HAP-1 (cell line): Measurements from ENCODE around the gene TRMT2B.
"Not testable (repeated sequence)": the region's sequence is repeated elsewhere in the genome, so short reads cannot be mapped to it uniquely, and the experiment has no call there.

Experiments used
- DNase-seq, 2 experiments: peaks; one replicate each; pipeline ENCODE4 v3.0.0-alpha.2; 2016 to 2020; ENCODE audit warnings: low spot score in 2 of 2
- H3K27me3 ChIP-seq: fragments of 250-450 bp; sonication (Bioruptor Pico); 2 replicates; pipeline ENCODE4 v1.5.1; 2020; ENCODE audit warnings: low read depth, mild to moderate bottlenecking, moderate library complexity
- H3K36me3 ChIP-seq: fragments of 250-450 bp; sonication (Bioruptor Pico); replicated peaks from 2 replicates; pipeline ENCODE4 v1.5.1; 2020; ENCODE audit warnings: mild to moderate bottlenecking
- H3K4me1 ChIP-seq: fragments of 250-450 bp; sonication (Bioruptor Pico); 2 replicates; pipeline ENCODE4 v1.5.1; 2020; ENCODE audit warnings: mild to moderate bottlenecking
- H3K4me3 ChIP-seq: fragments of 250-450 bp; sonication (Bioruptor Pico); 2 replicates; pipeline ENCODE4 v1.5.1; 2020; ENCODE audit warnings: mild to moderate bottlenecking, moderate library complexity
- H3K9me3 ChIP-seq: fragments of 250-450 bp; sonication (Bioruptor Pico); 2 replicates; pipeline ENCODE4 v1.5.1; 2020; ENCODE audit warnings: mild to moderate bottlenecking, moderate library complexity
- in situ Hi-C: fragments of 300-500 bp; cut with MboI; formaldehyde crosslinking; loops from 3 replicates; pipeline ENCODE4 v1.14.3; 2020; ENCODE audit warnings: low sequenced_read_pairs, inconsistent platforms, mixed read lengths

The TRMT2B gene

GRCh38 chrX:101051153-101051548 lies 760 bp downstream of the TRMT2B start:
- Histone ChIP-seq H3K9me3 (no peaks in the 10 kb centered on the region), H3K4me1 (peaks cover 3% of the 10 kb centered on the region), H3K4me3 (peak overlapping the region; percentile 55), H3K36me3 (peaks cover 3% of the 10 kb centered on the region; the same call in 1 of the 2 replicates), H3K27me3 (no peaks in the 10 kb centered on the region)
- in situ Hi-C loops = no loop called here
- DNase-seq = no peak

- H3K36me3 ChIP-seq = peaks cover 51% of the 10 kb centered on the region
- DNase-seq = no peak
- no peaks in the 10 kb centered on the region for H3K4me1 ChIP-seq
- no peaks in the 10 kb centered on the region for H3K27me3 ChIP-seq
- H3K9me3 ChIP-seq = no peaks in the 10 kb centered on the region
- no peak overlapping the region for H3K4me3 ChIP-seq
- in situ Hi-C loops = no loop called here
These were observed 11.7 kb downstream of the TRMT2B start for GRCh38 chrX:101040197-101040596.

DNA sequence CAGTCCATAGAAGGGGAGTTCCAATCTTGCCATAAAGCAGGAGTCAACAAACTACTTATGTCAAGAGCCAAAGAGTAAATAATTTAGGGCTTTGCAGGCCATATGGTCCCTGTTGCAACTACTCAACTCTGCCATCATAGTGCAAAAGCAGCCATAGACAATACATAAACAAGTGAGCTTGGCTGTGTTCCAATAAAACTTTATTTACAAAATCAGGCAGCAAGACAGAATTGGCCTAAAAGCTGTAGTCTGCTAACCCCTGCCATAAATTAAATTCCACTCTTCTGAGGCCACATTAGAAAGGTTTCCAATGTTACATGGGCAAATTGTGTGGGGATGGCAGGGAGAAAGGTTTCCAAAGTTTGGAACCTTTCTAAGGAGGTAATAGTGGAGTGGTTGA lies 14.7 kb downstream of the TRMT2B start:
- H3K4me1 ChIP-seq = no peaks in the 10 kb centered on the region
- DNase-seq = no peak
- no peaks in the 10 kb centered on the region for H3K27me3 ChIP-seq
- H3K9me3 ChIP-seq = no peaks in the 10 kb centered on the region
- H3K4me3 ChIP-seq = no peak overlapping the region
- in situ Hi-C loops = no loop called here
- H3K36me3 ChIP-seq = peaks cover 59% of the 10 kb centered on the region

- peaks cover 45% of the 10 kb centered on the region for H3K36me3 ChIP-seq
- no peaks in the 10 kb centered on the region for H3K9me3 ChIP-seq
- H3K27me3 ChIP-seq = no peaks in the 10 kb centered on the region
- DNase-seq = no peak
- in situ Hi-C loops = no loop called here
- no peaks in the 10 kb centered on the region for H3K4me1 ChIP-seq
- H3K4me3 ChIP-seq = no peak overlapping the region
These were observed 22.2 kb downstream of the TRMT2B start for GRCh38 chrX:101029665-101030064.

DNA sequence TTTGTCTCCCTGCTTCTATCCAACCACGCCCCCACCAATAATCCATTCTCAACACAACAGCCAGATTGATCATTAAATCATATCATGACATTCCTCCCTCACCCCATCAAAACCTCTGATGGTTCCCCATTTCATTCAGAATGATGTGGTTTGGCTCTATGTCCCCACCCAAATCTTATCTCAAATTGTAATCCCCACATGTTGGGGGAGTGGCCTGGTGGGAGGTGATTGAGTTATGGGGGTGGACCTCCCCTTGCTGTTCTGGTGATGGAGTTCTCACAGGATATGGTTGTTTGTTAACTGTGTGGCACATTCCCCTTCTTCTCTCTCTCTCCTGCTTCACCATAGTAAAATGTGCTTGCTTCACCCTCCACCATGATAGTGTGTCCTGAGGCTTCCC lies 23.3 kb downstream of the TRMT2B start:
- no peaks in the 10 kb centered on the region for H3K27me3 ChIP-seq
- H3K9me3 ChIP-seq = no peaks in the 10 kb centered on the region
- H3K36me3 ChIP-seq = peaks cover 41% of the 10 kb centered on the region
- DNase-seq = no peak
- in situ Hi-C loops = no loop called here
- no peak overlapping the region for H3K4me3 ChIP-seq
- no peaks in the 10 kb centered on the region for H3K4me1 ChIP-seq

- Histone ChIP-seq H3K4me3 (no peak overlapping the region), H3K27me3 (no peaks in the 10 kb centered on the region), H3K9me3 (no peaks in the 10 kb centered on the region), H3K4me1 (no peaks in the 10 kb centered on the region), H3K36me3 (peaks cover 54% of the 10 kb centered on the region)
- in situ Hi-C loops = no loop called here
- no peak for DNase-seq
These were observed 26.8 kb downstream of the TRMT2B start for GRCh38 chrX:101025126-101025525.

- Histone ChIP-seq H3K36me3 (peaks cover 64% of the 10 kb centered on the region), H3K4me1 (no peaks in the 10 kb centered on the region), H3K27me3 (no peaks in the 10 kb centered on the region), H3K4me3 (no peak overlapping the region), H3K9me3 (no peaks in the 10 kb centered on the region)
- in situ Hi-C loops = no loop called here
- DNase-seq = no peak
These were observed 29.9 kb downstream of the TRMT2B start for GRCh38 chrX:101022020-101022419.

- in situ Hi-C loops, H3K9me3 ChIP-seq, DNase-seq, H3K4me1 ChIP-seq, H3K4me3 ChIP-seq, H3K27me3 ChIP-seq: not testable (repeated sequence)
- peaks cover 74% of the 10 kb centered on the region for H3K36me3 ChIP-seq
These were observed 39.9 kb downstream of the TRMT2B start for GRCh38 chrX:101012031-101012430.

DNA sequence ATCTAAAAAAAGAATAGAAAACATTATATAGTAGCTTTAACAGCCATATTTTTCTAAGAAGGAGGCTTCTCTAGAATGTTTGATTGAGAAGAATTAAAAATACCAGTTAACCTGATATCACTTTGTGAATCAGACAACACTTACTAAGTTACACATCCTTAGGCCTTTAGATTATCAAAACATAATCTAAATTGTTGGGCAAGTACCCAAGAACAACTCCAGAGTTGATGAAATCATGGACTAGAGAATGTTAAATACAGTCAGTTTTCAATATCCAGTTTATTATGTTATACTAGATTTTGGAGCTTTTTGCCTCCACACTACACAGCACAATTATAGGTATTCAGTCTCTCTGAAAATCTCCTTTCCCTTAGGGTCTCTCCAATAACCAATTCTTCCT lies 42.8 kb downstream of the TRMT2B start:
- Histone ChIP-seq H3K36me3 (peaks cover 60% of the 10 kb centered on the region), H3K4me3 (no peak overlapping the region), H3K4me1 (no peaks in the 10 kb centered on the region), H3K9me3 (no peaks in the 10 kb centered on the region), H3K27me3 (no peaks in the 10 kb centered on the region)
- in situ Hi-C loops = no loop called here
- DNase-seq = no peak

DNA sequence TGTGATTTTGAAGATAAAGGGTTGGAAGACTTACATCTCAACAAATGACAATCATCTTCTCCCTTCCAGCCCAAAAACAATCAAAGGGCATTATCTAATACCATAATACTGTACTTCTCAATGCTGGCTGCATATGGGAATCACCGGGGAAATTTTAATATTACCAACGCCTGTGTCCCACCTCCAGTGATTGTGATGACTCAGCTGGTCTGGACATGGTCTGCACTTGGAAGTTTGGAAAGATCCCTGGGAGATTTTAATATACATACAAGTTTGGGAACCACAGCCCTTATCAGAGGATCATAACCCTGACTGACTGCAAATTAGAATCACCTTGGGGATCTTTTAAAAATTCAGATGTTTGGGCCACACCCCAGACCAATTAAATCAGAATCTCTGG lies 52.5 kb downstream of the TRMT2B start:
- no peaks in the 10 kb centered on the region; the same call in 1 of the 2 replicates for H3K36me3 ChIP-seq
- in situ Hi-C loops = no loop called here
- H3K4me1 ChIP-seq = no peaks in the 10 kb centered on the region
- no peak overlapping the region for H3K4me3 ChIP-seq
- no peak for DNase-seq
- H3K27me3 ChIP-seq = no peaks in the 10 kb centered on the region
- H3K9me3 ChIP-seq = no peaks in the 10 kb centered on the region

- Histone ChIP-seq H3K36me3 (no peaks in the 10 kb centered on the region; the same call in 1 of the 2 replicates), H3K4me1 (no peaks in the 10 kb centered on the region), H3K27me3 (no peaks in the 10 kb centered on the region), H3K9me3 (no peaks in the 10 kb centered on the region), H3K4me3 (no peak overlapping the region)
- no peak for DNase-seq
- in situ Hi-C loops = no loop called here
These were observed 56.4 kb downstream of the TRMT2B start for GRCh38 chrX:100995469-100995868.

DNA sequence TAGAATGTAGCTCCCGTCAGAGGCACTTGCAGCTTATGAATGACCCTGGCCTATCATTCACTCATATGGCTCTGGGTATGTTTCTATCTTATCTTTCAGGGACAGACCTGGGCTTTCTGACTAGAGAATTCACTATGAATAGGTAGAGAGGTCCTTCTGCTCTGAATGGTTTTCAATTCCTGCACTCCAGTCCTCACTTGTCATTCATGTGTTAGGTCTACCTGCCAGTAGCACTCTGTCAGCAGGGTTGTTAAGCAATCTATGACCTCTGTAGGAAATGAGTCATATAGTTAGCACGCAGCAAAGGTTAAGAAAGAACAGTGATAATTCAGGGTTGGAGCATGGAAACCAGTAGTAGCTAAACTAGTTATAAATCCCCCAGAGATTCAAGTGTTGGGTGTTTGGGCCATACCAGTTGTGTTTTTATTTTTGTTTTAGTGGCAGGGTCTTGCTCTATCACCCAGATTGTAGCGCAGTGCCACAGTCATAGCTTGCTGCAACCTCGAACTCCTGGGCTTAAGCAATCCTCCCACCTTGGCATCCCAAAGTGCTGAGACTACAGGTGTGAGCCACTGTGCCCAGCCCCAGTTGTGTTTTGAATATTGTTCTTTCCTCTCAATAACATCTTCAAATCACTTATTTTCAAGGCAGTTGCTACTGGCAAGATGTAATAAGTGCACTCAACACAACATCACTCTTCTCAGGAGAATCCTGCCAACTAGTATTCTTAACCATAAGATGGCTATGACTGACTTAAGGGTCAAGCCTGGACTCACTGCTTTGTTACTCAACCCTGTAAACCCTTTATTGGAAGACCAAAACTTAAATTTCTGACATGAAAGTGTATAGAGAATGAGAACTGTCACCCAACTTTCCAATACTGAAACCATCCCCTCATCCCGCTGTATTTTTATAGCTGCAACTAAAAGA lies 57.3 kb downstream of the TRMT2B start:
- no peaks in the 10 kb centered on the region for H3K9me3 ChIP-seq
- H3K4me1 ChIP-seq = no peaks in the 10 kb centered on the region
- no peak overlapping the region for H3K4me3 ChIP-seq
- H3K36me3 ChIP-seq = no peaks in the 10 kb centered on the region; the same call in 1 of the 2 replicates
- no peaks in the 10 kb centered on the region for H3K27me3 ChIP-seq
- no peak for DNase-seq
- in situ Hi-C loops = no loop called here

GRCh38 chrX:100990139-100990538 lies 61.8 kb downstream of the TRMT2B start:
- Histone ChIP-seq H3K9me3 (no peaks in the 10 kb centered on the region), H3K4me3 (no peak overlapping the region), H3K27me3 (no peaks in the 10 kb centered on the region), H3K4me1 (no peaks in the 10 kb centered on the region), H3K36me3 (no peaks in the 10 kb centered on the region)
- no peak for DNase-seq
- in situ Hi-C loops = no loop called here

- Histone ChIP-seq H3K9me3 (no peaks in the 10 kb centered on the region), H3K36me3 (no peaks in the 10 kb centered on the region), H3K4me1 (no peaks in the 10 kb centered on the region), H3K4me3 (no peak overlapping the region), H3K27me3 (no peaks in the 10 kb centered on the region)
- in situ Hi-C loops = no loop called here
- no peak for DNase-seq
These were observed 67.1 kb downstream of the TRMT2B start for GRCh38 chrX:100984818-100985217.

GRCh38 chrX:100981498-100981845 lies 70.4 kb downstream of the TRMT2B start:
- H3K4me1 ChIP-seq, H3K27me3 ChIP-seq, H3K4me3 ChIP-seq, H3K36me3 ChIP-seq, DNase-seq, in situ Hi-C loops, H3K9me3 ChIP-seq: not testable (repeated sequence)
